SK-N-SH treated with all-trans-retinoic acid at 6 μM for 48 hours (cell line): Measurements from ENCODE around the gene PSMB1.

ENCODE experiments used
- ARNTL ChIP-seq: fragments of 450-650 bp; formaldehyde crosslinking; IDR thresholded peaks from 2 replicates; pipeline ENCODE4 v1.5.0; 2020; ENCODE audit warnings: low read depth, mild to moderate bottlenecking, moderate library complexity, borderline replicate concordance
- BACH2 ChIP-seq: fragments of 250-450 bp; sonication (Bioruptor Pico); IDR thresholded peaks from 2 replicates; pipeline ENCODE4 v1.9.0; 2021; ENCODE audit warnings: mild to moderate bottlenecking, borderline replicate concordance
- CREB5 ChIP-seq: fragments of 250-450 bp; sonication (Bioruptor Pico); IDR thresholded peaks from 2 replicates; pipeline ENCODE4 v1.5.1; 2020; ENCODE audit warnings: low read depth, mild to moderate bottlenecking, moderate library complexity
- CSDC2 ChIP-seq: fragments of 250-450 bp; sonication (Bioruptor Pico); IDR thresholded peaks from 2 replicates; pipeline ENCODE4 v1.5.0; 2020; ENCODE audit warnings: mild to moderate bottlenecking, moderate library complexity
- ISL1 ChIP-seq: fragments of 250-450 bp; sonication (Bioruptor Pico); IDR thresholded peaks from 2 replicates; pipeline ENCODE4 v2.1.2; 2022; ENCODE audit warnings: mild to moderate bottlenecking, moderate library complexity
- PPARA ChIP-seq: fragments of 250-450 bp; sonication (Bioruptor Pico); IDR thresholded peaks from 2 replicates; pipeline ENCODE4 v1.5.0; 2020; ENCODE audit warnings: mild to moderate bottlenecking, borderline replicate concordance
- RARB ChIP-seq: fragments of 250-450 bp; sonication (Bioruptor Pico); IDR thresholded peaks from 2 replicates; pipeline ENCODE4 v1.8.0; 2021; ENCODE audit warnings: mild to moderate bottlenecking, moderate library complexity
- TOX ChIP-seq: fragments of 250-450 bp; sonication (Bioruptor Pico); IDR thresholded peaks from 2 replicates; pipeline ENCODE4 v1.8.0; 2021; ENCODE audit warnings: mild to moderate bottlenecking, moderate library complexity, borderline replicate concordance
- TSHZ2 ChIP-seq: fragments of 250-450 bp; sonication (Bioruptor Pico); IDR thresholded peaks from 2 replicates; pipeline ENCODE4 v1.5.0; 2020; ENCODE audit warnings: mild to moderate bottlenecking, moderate library complexity
- ZFP3 ChIP-seq: fragments of 250-450 bp; sonication (Bioruptor Pico); IDR thresholded peaks from 2 replicates; pipeline ENCODE4 v1.5.0; 2020; ENCODE audit warnings: mild to moderate bottlenecking, moderate library complexity
- ZFP30 ChIP-seq: fragments of 450-650 bp; formaldehyde crosslinking; IDR thresholded peaks from 2 replicates; pipeline ENCODE4 v1.5.0; 2022; ENCODE audit warnings: mild to moderate bottlenecking, moderate library complexity
- ZNF565 ChIP-seq: fragments of 450-650 bp; formaldehyde crosslinking; conservative IDR thresholded peaks from 2 replicates; pipeline ENCODE4 v1.5.0; 2020; ENCODE audit warnings: low read depth, mild to moderate bottlenecking, moderate library complexity
- ZNF70 ChIP-seq: fragments of 450-650 bp; formaldehyde crosslinking; IDR thresholded peaks from 2 replicates; pipeline ENCODE4 v1.5.0; 2020; ENCODE audit warnings: mild to moderate bottlenecking, moderate library complexity

GRCh38 chr6:170542031-170542719, 10.9 kb downstream of the PSMB1 start:
- TF ChIP-seq TOX (CRISPR knock-in tag) (no peak), CSDC2 (CRISPR knock-in tag) (no peak), ZNF565 (no peak), ISL1 (CRISPR knock-in tag) (no peak), ARNTL (CRISPR knock-in tag) (no peak), ZNF70 (CRISPR knock-in tag) (no peak), TSHZ2 (CRISPR knock-in tag) (no peak), ZFP30 (CRISPR knock-in tag) (no peak), ZFP3 (CRISPR knock-in tag) (no peak), RARB (CRISPR knock-in tag) (no peak), BACH2 (CRISPR knock-in tag) (no peak), PPARA (CRISPR knock-in tag) (no peak), CREB5 (no peak)
